WTC11 (cell line): ENCODE results near the gene CBX2. TPM values are rescaled to one million over a fixed set of nuclear protein-coding genes. Genes with fewer than 3 reads are reported as not detected.

ENCODE experiments used
- ATAC-seq: fragments of 200-7000 bp; cut with Tn5 transposase; 2 replicates; pipeline ENCODE4 v1.10.0; 2021; ENCODE audit warnings: mild to moderate bottlenecking, moderate library complexity
- CTCF ChIA-PET: fragments of 300-600 bp; sonication (Branson Sonifier 250); formaldehyde crosslinking; loops from one replicate; lab custom pipeline; 2021; ENCODE audit warnings: antibody characterized with exemption; lab: Charles Lee
- POLR2A ChIA-PET: fragments of 350-600 bp; sonication (Branson Sonifier 250); formaldehyde crosslinking; loops from one replicate; lab custom pipeline; 2021; ENCODE audit warnings: antibody characterized with exemption; lab: Charles Lee
- DNase-seq: peaks from one replicate; pipeline ENCODE4 v3.0.0; 2021; ENCODE audit warnings: low spot score
- H3K27ac Mint-ChIP-seq: 2 replicates; pipeline ENCODE4 v1.8.0; 2021; ENCODE audit warnings: mixed read lengths
- H3K27me3 Mint-ChIP-seq: 2 replicates; pipeline ENCODE4 v1.8.0; 2021; ENCODE audit warnings: low read depth, mild to moderate bottlenecking, moderate library complexity, mixed read lengths
- H3K36me3 Mint-ChIP-seq: 2 replicates; pipeline ENCODE4 v1.8.0; 2021; ENCODE audit warnings: mixed read lengths
- H3K4me1 Mint-ChIP-seq: 2 replicates; pipeline ENCODE4 v1.8.0; 2022; ENCODE audit warnings: mixed read lengths
- H3K4me3 Mint-ChIP-seq: 2 replicates; pipeline ENCODE4 v1.8.0; 2021; ENCODE audit warnings: mild to moderate bottlenecking, moderate library complexity, mixed read lengths
- H3K9me3 Mint-ChIP-seq: 2 replicates; pipeline ENCODE4 v1.8.0; 2021; ENCODE audit warnings: mixed read lengths
- ARID4B ChIP-seq: sonication (generic); formaldehyde crosslinking; IDR thresholded peaks from 2 replicates; pipeline ENCODE4 v1.8.0; 2023; ENCODE audit warnings: missing genetic modification reagents, mild to moderate bottlenecking, borderline replicate concordance
- ATF1 ChIP-seq: sonication (generic); formaldehyde crosslinking; IDR thresholded peaks from 2 replicates; pipeline ENCODE4 v1.8.1; 2023; ENCODE audit warnings: mild to moderate bottlenecking, moderate library complexity, missing genetic modification reagents
- CBFB ChIP-seq: sonication (generic); formaldehyde crosslinking; IDR thresholded peaks from 2 replicates; pipeline ENCODE4 v1.8.1; 2022; ENCODE audit warnings: mild to moderate bottlenecking, low read depth, missing genetic modification reagents
- CDX4 ChIP-seq: fragments of 250-450 bp; sonication (Bioruptor Pico); IDR thresholded peaks from 2 replicates; pipeline ENCODE4 v1.9.0; 2021; ENCODE audit warnings: moderate library complexity, mild to moderate bottlenecking, inconsistent platforms, borderline replicate concordance
- E2F5 ChIP-seq: sonication (generic); formaldehyde crosslinking; IDR thresholded peaks from 2 replicates; pipeline ENCODE4 v1.8.1; 2022; ENCODE audit warnings: mild to moderate bottlenecking, moderate library complexity, missing genetic modification reagents
- FOXK1 ChIP-seq: sonication (generic); formaldehyde crosslinking; IDR thresholded peaks from 2 replicates; pipeline ENCODE4 v1.8.0; 2022; ENCODE audit warnings: mild to moderate bottlenecking, moderate library complexity, missing genetic modification reagents
- FOXP1 ChIP-seq: sonication (generic); formaldehyde crosslinking; IDR thresholded peaks from 2 replicates; pipeline ENCODE4 v1.8.0; 2022; ENCODE audit warnings: missing genetic modification reagents, mild to moderate bottlenecking, moderate library complexity, borderline replicate concordance
- GABPB1 ChIP-seq: sonication (generic); formaldehyde crosslinking; IDR thresholded peaks from 2 replicates; pipeline ENCODE4 v1.8.1; 2023; ENCODE audit warnings: mild to moderate bottlenecking, missing genetic modification reagents
- GRHL2 ChIP-seq: fragments of 250-450 bp; sonication (Bioruptor Pico); IDR thresholded peaks from 2 replicates; pipeline ENCODE4 v1.8.0; 2022; ENCODE audit warnings: mild to moderate bottlenecking, moderate library complexity; ENCODE audit not compliant: insufficient replicate concordance, severe bottlenecking
- GTF2I ChIP-seq: fragments of 250-450 bp; sonication (Bioruptor Pico); conservative IDR thresholded peaks from 2 replicates; pipeline ENCODE4 v1.4.0; 2021; ENCODE audit warnings: mild to moderate bottlenecking
- MAX ChIP-seq: sonication (generic); formaldehyde crosslinking; IDR thresholded peaks from 2 replicates; pipeline ENCODE4 v1.8.0; 2022; ENCODE audit warnings: mild to moderate bottlenecking, missing genetic modification reagents
- MXD4 ChIP-seq: fragments of 250-450 bp; sonication (Bioruptor Pico); IDR thresholded peaks from 2 replicates; pipeline ENCODE4 v1.8.0; 2021; ENCODE audit warnings: mild to moderate bottlenecking, moderate library complexity, borderline replicate concordance
- NR2C2 ChIP-seq: sonication (generic); formaldehyde crosslinking; IDR thresholded peaks from 2 replicates; pipeline ENCODE4 v1.8.0; 2022; ENCODE audit warnings: mild to moderate bottlenecking, missing genetic modification reagents
- TEAD1 ChIP-seq: sonication (generic); formaldehyde crosslinking; IDR thresholded peaks from 2 replicates; pipeline ENCODE4 v1.8.0; 2022; ENCODE audit warnings: mild to moderate bottlenecking, missing genetic modification reagents
- USF1 ChIP-seq: sonication (generic); formaldehyde crosslinking; IDR thresholded peaks from 2 replicates; pipeline ENCODE4 v1.8.0; 2022; ENCODE audit warnings: mild to moderate bottlenecking, missing genetic modification reagents
- USF2 ChIP-seq: sonication (generic); formaldehyde crosslinking; IDR thresholded peaks from 2 replicates; pipeline ENCODE4 v1.8.1; 2023; ENCODE audit warnings: mild to moderate bottlenecking, missing genetic modification reagents, moderate library complexity
- ZNF138 ChIP-seq: sonication (generic); formaldehyde crosslinking; conservative IDR thresholded peaks from 2 replicates; pipeline ENCODE4 v1.8.1; 2022; ENCODE audit warnings: mild to moderate bottlenecking, moderate library complexity, missing genetic modification reagents
- ZNF423 ChIP-seq: fragments of 250-450 bp; sonication (Bioruptor Pico); IDR thresholded peaks from 2 replicates; pipeline ENCODE4 v2.1.2; 2022; ENCODE audit warnings: mild to moderate bottlenecking, moderate library complexity
- total RNA-seq: library from RNA; stranded (reverse); gene quantifications from 3 replicates; pipeline ENCODE4 v1.2.3, GENCODE V29; 2021

The CBX2 gene
- total RNA-seq, 1 experiment from 2014 or later, result 85.5 TPM

GRCh38 chr17:79813297-79814126, 35.6 kb downstream of the CBX2 start (continued):
- no peak for TF ChIP-seq ZNF138 (CRISPR knock-in tag)
- TF ChIP-seq CBFB (CRISPR knock-in tag), result no peak
- TF ChIP-seq, all 79 proteins: peak for 0

GRCh38 chr17:79814127-79814973, 36.4 kb downstream of the CBX2 start:
- H3K4me3 Mint-ChIP-seq, result peak overlapping the region; percentile 66
- TF ChIP-seq GABPB1 (CRISPR knock-in tag) (no peak), FOXK1 (0 out of 2 replicates have a peak, but pooled peaks have one; percentile 12), USF1 (CRISPR knock-in tag) (peak; percentile 43; the same call in 1 of the 2 replicates), GTF2I (no peak), ATF1 (no peak), USF2 (CRISPR knock-in tag) (peak; percentile 46; the same call in 1 of the 2 replicates), FOXP1 (CRISPR knock-in tag) (no peak; the same call in 1 of the 2 replicates), GRHL2 (CRISPR knock-in tag) (no peak), MAX (CRISPR knock-in tag) (peak; percentile 87)
- ATAC-seq, result no peak
- POLR2A ChIA-PET, result interaction anchor here (0.7 to 2.7 kb wide), 6 partner anchors 16 to 25 kb away, joined by 3 to 11 read pairs (median 5); partner anchors contain the start of gene CBX4
- H3K27me3 Mint-ChIP-seq, result peaks cover 92% of the 10 kb centered on the region
- CTCF ChIA-PET, result interaction anchor here (0.6 to 20.8 kb wide), 12 partner anchors 8 to 160 kb away, joined by 3 to 464 read pairs (median 3); partner anchors contain the start of genes CBX4 and CBX8
- H3K9me3 Mint-ChIP-seq, result no peaks in the 10 kb centered on the region
- H3K36me3 Mint-ChIP-seq, result peaks cover 4% of the 10 kb centered on the region; the same call in 1 of the 2 replicates
- no peak overlapping the region for H3K27ac Mint-ChIP-seq
- DNase-seq, result no peak
- H3K4me1 Mint-ChIP-seq, result peaks cover 23% of the 10 kb centered on the region

GRCh38 chr17:79814974-79815835, 37.3 kb downstream of the CBX2 start:
- ChIA-PET POLR2A (interaction anchor here (0.6 to 2.7 kb wide), 7 partner anchors 15 to 176 kb away, joined by 3 to 11 read pairs (median 5); partner anchors contain the start of gene CBX4), CTCF (interaction anchor here (0.7 to 20.8 kb wide), 12 partner anchors 9 to 74 kb away, joined by 3 to 464 read pairs (median 6); partner anchors contain the start of genes CBX4 and CBX8)
- peaks cover 4% of the 10 kb centered on the region; the same call in 1 of the 2 replicates for H3K36me3 Mint-ChIP-seq
- H3K4me1 Mint-ChIP-seq, result peaks cover 23% of the 10 kb centered on the region
- no peak overlapping the region for H3K27ac Mint-ChIP-seq
- no peak for ATAC-seq
- H3K4me3 Mint-ChIP-seq, result no peak overlapping the region
- no peak for DNase-seq
- peaks cover 94% of the 10 kb centered on the region for H3K27me3 Mint-ChIP-seq
- no peaks in the 10 kb centered on the region for H3K9me3 Mint-ChIP-seq
- TF ChIP-seq CDX4 (CRISPR knock-in tag) (no peak), TEAD1 (no peak), ZNF423 (CRISPR knock-in tag) (no peak), E2F5 (CRISPR knock-in tag) (0 out of 2 replicates have a peak, but pooled peaks have one; percentile 39), NR2C2 (0 out of 2 replicates have a peak, but pooled peaks have one; percentile 43), ARID4B (CRISPR knock-in tag) (0 out of 2 replicates have a peak, but pooled peaks have one; percentile 31), MXD4 (CRISPR knock-in tag) (no peak), USF2 (CRISPR knock-in tag) (no peak)
